ENCODE measurements around the gene SLC9A8. TPM values are rescaled to one million over a fixed set of nuclear protein-coding genes. Genes with fewer than 3 reads are reported as not detected.
A peak's percentile ranks its signal among the peaks of the same experiment; 100 is the strongest.

The SLC9A8 gene
- total and polyA plus RNA-seq, 8 donors, result 7.5 to 16.7 (median 8.8) TPM

DNA sequence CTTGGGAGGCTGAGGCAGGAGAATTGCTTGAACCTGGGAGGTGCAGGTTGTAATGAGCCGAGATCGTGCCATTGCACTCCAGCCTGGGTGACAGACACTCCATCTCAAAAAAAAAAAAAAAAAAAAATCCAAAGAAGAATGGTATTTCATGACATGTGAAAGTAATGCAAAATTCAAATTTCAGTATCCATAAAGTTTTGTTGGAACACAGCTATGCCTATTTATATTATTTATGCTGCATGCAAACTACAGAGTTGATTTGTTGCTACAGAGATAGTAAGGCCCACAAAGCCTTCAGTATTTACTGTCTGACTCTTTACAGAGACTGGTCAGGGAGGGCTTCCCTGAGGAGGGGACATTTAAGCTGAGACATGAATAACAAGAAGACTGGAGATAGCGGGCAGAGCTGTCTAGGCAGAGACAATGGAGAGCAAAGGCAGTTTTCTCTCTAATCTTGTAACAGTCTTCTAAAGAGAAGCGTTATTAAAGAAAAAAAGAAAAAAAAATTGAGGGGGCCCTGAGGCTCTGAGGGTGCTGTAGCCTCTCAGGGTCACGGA lies 2.7 kb upstream of the SLC9A8 start:
- H3K4me3 ChIP-seq, result no peak overlapping the region
- no peak for DNase-seq
- peak overlapping the region in 1 of 2 donors; percentile 95 for H3K27ac ChIP-seq
- intact Hi-C loops (cut with DNase I), result no loop called here
- no peak for ATAC-seq
- peaks cover 12 to 41% of the 10 kb centered on the region in 2 donors for H3K4me1 ChIP-seq
- no peaks in the 10 kb centered on the region for H3K9me3 ChIP-seq
- TF ChIP-seq, protein P1, sequence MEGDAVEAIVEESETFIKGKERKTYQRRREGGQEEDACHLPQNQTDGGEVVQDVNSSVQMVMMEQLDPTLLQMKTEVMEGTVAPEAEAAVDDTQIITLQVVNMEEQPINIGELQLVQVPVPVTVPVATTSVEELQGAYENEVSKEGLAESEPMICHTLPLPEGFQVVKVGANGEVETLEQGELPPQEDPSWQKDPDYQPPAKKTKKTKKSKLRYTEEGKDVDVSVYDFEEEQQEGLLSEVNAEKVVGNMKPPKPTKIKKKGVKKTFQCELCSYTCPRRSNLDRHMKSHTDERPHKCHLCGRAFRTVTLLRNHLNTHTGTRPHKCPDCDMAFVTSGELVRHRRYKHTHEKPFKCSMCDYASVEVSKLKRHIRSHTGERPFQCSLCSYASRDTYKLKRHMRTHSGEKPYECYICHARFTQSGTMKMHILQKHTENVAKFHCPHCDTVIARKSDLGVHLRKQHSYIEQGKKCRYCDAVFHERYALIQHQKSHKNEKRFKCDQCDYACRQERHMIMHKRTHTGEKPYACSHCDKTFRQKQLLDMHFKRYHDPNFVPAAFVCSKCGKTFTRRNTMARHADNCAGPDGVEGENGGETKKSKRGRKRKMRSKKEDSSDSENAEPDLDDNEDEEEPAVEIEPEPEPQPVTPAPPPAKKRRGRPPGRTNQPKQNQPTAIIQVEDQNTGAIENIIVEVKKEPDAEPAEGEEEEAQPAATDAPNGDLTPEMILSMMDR (IDR thresholded peaks at IDR 0.05), result no peak
- H3K36me3 ChIP-seq, result peaks cover 0 to under 1% of the 10 kb centered on the region in 2 donors
- no peaks in the 10 kb centered on the region for H3K27me3 ChIP-seq

DNA sequence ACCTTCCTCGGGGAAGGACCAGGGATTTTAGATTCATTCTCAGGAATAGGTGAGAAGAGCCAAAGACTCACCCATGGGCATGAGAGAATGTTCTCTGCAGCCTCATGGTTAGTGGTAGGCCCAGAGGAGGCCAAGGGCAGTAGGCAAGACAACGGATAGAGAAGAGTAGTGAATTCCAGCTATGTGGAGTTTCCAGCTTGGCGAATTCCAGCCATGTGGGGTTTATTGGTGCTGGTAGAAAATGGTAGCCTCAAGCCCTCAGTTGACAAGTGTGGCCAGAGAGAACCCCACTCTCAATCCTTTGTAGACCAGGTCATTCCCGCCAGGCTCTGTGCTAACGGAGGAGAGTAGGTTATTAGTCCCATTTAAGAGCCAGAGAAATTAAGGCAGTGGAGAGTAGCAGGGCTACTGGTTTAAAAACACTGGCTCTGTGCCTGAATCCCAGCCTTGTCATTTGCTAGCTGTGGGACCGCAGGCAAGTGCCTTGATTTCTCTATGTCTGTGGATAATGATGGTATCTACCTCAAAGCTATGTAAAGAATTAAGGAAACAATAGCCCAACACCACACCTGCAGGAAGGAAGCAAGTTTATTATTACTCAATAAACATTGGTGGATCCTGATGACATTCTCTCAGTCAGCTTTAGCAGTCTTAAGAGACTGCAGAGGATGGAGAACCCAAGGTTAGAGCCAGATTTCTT lies 2.0 kb upstream of the SLC9A8 start:
- H3K27ac ChIP-seq, result peak overlapping the region in 1 of 2 donors; percentile 95
- no peak overlapping the region for H3K4me3 ChIP-seq
- TF ChIP-seq, protein P1 (IDR thresholded peaks at IDR 0.05), result no peak
- peaks cover 12 to 49% of the 10 kb centered on the region in 2 donors for H3K4me1 ChIP-seq
- peaks cover 0 to 8% of the 10 kb centered on the region in 2 donors for H3K36me3 ChIP-seq
- no peaks in the 10 kb centered on the region for H3K27me3 ChIP-seq
- H3K9me3 ChIP-seq, result no peaks in the 10 kb centered on the region
- no peak for ATAC-seq
- intact Hi-C loops (cut with DNase I), result no loop called here
- no peak for DNase-seq

GRCh38 chr20:49811825-49812506 lies 662 bp upstream of the SLC9A8 start:
- no peak for DNase-seq
- Histone ChIP-seq H3K36me3 (peaks cover 0 to 22% of the 10 kb centered on the region in 2 donors), H3K27me3 (no peaks in the 10 kb centered on the region), H3K9me3 (no peaks in the 10 kb centered on the region), H3K4me1 (peaks cover 12 to 50% of the 10 kb centered on the region in 2 donors), H3K27ac (peak overlapping the region; percentile 93 to 95), H3K4me3 (peak overlapping the region; percentile 71 to 82)
- TF ChIP-seq, protein P1 (IDR thresholded peaks at IDR 0.05), result no peak
- intact Hi-C loops (cut with DNase I), result no loop called here
- peak; percentile 9 for ATAC-seq

DNA sequence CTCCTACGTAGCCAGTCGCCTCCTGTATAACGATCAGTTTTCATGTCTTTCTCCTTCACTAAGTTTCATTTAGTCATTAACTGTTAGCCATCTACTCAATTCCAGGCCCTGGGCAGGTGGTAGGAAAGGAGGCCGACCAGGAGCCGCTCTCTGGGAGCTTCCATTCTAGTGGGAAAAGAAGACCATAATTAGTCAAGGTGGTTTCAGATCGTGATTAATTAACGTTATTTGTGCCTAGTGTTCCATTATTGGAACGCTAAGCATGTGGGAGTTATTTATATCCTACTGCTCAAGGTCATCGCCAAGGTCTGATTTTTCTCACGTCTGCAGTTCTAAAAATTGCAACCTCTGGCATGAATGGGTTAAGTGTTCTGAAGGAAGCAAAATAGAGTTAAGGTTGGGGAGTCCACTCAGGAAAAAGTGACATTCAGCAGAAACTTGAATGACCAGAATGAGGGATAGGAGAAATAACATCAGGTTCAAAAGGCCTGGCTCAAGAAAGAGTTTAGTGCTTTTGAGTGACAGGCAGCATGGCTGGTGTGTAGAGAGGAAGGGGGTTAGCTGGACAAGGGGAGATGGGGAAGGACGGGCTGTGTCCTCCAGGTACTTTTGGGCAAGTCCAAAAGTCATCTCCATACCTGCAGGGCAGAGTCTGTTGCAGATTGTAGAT lies 812 bp downstream of the SLC9A8 start:
- DNase-seq (no peak), ATAC-seq (no peak)
- TF ChIP-seq, protein P1 (IDR thresholded peaks at IDR 0.05), result no peak
- Histone ChIP-seq H3K9me3 (no peaks in the 10 kb centered on the region), H3K27ac (peak overlapping the region; percentile 93 to 95), H3K27me3 (no peaks in the 10 kb centered on the region), H3K36me3 (peaks cover 0 to 30% of the 10 kb centered on the region in 2 donors), H3K4me1 (peaks cover 12 to 59% of the 10 kb centered on the region in 2 donors), H3K4me3 (peak overlapping the region; percentile 71 to 82)
- intact Hi-C loops (cut with DNase I), result no loop called here
